HPDE6-E6E7 (cell line): Measurements from ENCODE around the gene EFCAB8.
"Not testable (repeated sequence)": the region's sequence is repeated elsewhere in the genome, so short reads cannot be mapped to it uniquely, and the experiment has no call there.

Experiments
- DNase-seq: peaks from one replicate; pipeline ENCODE4 v3.0.0; 2011; ENCODE audit warnings: missing footprints; ENCODE audit errors: extremely low spot score

Gene EFCAB8

DNA sequence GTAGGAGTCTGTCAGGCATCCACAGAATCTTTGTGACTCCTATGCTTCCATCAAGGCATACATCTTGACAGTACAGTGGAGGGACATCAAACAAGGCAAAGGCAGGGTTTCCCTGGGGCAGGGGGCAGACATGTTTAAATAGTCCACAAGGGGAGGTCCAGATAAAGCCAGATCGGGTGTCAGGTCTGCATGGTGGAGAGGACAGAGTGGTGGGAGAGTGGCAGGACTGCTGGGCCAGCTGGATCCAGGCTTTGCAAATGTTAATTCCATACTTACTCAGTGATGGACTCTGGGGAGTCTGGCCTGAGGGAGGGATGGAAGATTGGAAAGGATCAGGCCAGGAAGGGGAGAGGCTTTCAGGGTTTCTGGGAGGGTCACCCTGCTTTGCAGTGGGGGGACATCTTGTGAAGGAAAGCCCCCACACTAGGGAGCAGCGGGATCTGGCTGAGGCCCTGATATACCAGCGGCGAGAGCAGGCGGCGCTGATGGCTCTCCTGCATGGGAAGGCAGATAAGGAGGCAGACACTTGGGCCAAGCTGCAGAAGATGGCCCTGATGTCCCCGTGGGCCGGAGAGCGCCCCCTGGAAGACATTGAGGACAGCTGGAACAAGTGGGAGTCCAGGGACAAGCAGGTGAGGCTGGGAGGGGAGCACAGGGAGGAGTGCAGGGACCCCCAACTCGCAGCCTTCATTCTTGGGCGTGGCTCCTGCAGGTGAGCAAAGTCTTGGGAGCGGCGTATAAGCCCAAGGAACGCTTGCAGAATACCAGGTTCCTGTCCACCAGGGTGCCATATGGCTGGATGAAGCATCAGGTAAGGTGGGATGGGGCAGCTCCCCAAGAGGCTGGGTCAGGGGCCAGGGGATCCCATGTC, 100.9 kb downstream of the EFCAB8 start:
- DNase-seq = no peak

DNA sequence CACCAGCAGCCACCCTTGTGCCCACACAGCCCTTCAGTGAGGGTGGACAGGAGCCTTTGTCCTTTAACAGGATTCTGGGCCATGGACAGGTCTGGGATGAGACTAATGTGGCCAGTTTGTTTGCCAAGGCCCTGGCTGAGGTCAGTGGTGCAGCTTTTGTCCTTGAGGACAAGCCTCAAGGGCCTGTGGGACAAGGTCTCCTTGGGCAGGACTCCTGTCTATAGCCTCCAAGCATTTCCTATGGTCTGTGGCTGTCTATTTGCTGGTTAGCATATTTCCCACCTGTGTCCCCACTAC, 101.4 kb downstream of the EFCAB8 start:
- DNase-seq = no peak

DNA sequence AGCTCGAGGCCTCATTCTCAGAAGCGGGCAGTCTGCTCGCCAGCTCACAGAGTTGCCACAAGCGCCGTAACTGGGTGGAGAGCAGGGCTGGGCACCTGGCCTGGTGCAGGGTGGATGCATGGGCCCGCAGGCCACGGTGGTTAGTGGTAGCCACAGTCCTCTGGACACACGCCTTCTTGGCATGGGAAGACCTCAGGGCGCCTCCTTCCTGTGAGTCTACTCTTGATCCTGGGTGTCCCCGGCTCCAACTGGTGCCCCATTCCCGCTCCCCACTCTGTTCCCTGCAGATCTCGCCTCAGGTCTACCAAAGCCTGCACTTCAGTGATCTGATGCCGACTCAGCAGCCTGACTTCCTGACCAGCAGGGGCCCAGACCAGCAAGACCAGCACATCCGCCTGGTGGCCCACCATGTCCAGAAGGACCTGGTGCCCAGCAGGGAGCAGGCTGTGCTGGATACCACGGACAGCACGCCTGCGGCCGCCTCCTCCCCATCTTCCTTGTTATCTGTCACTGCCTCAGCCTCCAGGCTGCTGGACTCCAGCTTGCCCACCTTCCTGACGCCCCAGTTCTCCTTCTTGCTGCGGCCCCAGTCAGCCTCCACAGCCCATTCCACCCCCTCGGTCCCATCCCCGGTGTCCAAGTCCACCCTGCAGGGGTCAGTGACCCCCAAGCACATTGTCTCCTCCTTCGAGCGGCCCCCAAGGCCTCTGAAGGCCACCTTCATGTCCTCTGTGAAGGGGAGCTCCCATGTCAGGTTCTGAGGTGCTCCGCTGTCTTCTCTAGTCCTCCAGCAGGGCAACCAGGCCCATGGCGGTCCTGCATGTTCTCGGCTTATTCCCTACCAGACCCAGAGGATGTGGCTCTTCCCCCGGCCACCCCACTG, 102.4 kb downstream of the EFCAB8 start:
- DNase-seq = no peak

DNA sequence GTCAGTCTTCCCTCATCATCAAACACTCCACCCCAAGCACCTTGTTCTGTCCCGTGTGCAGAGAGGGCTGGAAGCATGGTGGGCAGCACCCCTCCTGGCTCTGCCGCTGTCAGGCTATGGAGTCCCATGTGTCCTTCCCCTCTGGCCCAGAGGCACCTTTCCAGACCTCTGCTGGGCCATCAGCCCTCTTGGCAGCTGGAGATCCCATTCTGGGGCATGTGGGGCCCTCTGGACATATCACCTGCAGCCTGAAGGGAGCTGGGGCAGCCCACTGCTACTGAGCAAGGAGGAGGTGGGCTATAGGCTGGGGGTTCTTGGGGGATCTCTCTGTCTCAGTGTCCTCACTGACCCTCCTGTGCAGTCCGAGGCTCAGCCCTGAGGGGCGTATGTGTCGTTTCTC, 103.3 kb downstream of the EFCAB8 start:
- no peak for DNase-seq

DNA sequence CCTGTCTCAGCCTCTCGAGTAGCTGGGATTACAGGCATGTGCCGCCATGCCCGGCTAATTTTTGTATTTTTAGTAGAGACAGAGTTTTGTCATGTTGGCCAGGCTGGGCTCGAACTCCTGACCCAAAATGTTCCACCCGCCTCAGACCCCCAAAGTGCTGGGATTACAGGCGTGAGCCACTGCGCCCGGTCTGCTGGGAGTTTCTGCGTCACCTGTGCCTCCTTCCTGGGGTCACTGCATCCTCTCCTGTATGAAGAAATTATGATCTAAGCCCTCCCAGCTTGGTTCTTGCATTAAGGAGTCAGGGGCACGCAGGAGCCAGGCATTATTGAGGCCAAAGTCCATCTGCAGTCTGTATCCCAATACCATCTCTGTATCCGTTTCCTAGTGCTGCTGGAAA, 103.9 kb downstream of the EFCAB8 start:
- DNase-seq = not testable (repeated sequence)

DNA sequence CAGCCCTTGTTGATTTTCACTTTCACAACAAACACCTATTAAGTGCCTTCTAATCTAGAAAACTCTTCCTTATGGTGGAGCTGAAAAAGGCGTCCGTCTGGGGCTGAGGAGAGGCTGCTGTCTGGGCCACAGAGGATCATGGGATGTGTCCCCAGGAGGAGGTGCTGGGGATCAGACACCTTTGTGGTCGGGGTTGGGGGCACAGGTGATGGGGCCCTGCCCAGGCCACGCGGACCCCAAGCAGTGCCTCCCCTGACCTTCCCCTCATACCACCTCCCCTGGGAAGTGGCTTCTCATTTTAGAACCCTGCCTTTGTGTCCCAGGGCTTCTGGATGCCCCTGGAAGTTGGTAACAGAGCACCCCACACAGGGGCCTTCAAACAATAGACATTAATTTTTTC, 104.5 kb downstream of the EFCAB8 start:
- DNase-seq = no peak

DNA sequence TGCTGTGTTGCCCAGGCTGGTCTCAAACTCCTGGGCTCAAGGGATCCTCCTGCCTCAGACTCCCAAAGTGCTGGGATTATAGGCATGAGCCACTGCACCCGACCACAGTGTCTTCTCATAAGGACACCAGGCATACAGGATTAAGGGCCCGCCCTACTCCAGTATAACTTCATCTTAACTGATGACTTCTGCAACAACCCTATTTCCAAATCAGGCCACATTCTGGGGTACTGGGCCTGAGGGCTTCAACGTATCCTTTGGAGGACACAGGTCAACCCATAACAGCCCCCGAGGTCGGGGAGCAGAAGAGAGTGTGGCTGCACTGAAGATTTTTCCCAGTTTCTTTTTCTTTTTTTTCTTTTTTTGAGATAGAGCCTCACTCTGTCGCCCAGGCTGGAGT, 105.9 kb downstream of the EFCAB8 start:
- DNase-seq = no peak

DNA sequence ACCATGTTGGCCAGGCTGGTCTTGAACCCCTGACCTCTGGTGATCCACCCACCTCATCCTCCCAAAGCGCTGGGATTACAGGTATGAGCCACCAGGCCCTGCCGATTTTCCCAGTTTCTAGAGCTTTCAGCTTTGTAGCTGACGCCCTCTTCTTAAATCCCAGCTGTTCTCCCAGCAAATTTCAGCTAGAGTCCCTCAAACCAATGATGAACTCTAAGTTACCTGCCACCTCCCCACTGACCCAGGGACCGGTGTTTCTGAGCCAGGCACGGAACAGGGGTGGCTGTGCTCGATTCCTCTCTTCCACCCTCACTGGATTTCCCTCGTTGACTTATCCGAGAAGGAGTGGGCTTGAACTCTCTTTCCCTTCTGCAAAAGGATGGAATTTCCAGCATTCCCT, 106.4 kb downstream of the EFCAB8 start:
- no peak for DNase-seq

DNA sequence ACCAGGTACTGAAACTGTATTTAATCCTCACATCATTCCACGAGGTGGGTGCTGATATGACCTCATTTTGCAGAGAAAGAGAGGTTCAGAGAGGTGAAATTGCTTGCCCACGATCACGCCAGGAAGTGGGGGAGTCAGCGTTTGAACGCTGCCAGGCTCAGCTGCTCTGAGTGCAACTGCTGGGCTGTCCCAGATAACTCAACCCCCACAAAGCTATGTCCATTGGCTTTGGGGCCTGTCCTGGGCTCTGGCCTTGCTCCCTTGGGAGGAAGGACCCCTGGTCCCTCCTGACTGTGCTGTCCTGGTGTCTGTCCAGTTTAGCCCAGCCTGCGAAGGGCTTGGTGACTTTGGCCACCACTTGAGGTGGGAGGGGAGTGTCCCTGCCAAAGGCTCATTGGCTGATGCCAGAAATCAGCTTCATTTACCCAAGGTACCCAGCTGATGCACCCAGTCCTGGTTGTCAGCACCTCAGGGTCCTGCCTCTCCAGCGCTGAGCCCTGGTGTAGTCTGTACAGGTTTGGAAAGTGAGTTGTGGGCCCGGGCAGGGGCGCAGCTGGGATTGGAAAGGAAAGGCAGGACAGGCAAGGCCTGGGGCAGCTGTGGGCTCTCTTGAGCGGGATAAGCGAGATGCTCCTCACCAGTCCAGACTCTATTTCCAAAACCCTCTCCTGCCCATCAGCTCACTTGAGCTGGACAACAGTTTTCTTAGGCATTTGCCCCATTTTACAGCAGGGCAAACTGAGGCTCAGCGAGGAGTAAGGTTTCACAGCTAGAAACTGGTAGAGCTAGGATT, 107.1 kb downstream of the EFCAB8 start:
- DNase-seq = no peak

DNA sequence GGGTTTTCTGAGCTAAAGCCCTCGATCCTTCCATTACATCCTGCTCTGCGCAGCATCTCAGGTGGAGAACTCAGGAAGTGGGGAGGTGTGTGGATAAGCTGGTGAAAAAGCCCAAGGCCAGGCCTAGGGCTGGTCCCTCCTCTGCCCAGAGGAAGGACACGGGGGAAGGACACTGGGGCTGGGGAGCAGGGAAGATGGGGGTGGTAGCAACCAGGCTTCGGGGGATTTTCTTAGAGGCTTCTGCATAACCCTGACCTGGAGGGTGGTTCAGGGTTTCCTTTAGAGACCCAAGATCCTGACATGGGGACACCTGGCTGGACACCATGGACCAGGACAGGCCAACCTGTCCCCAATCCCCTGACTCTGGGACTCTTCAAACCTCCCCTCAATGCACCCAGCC, 107.7 kb downstream of the EFCAB8 start:
- no peak for DNase-seq

DNA sequence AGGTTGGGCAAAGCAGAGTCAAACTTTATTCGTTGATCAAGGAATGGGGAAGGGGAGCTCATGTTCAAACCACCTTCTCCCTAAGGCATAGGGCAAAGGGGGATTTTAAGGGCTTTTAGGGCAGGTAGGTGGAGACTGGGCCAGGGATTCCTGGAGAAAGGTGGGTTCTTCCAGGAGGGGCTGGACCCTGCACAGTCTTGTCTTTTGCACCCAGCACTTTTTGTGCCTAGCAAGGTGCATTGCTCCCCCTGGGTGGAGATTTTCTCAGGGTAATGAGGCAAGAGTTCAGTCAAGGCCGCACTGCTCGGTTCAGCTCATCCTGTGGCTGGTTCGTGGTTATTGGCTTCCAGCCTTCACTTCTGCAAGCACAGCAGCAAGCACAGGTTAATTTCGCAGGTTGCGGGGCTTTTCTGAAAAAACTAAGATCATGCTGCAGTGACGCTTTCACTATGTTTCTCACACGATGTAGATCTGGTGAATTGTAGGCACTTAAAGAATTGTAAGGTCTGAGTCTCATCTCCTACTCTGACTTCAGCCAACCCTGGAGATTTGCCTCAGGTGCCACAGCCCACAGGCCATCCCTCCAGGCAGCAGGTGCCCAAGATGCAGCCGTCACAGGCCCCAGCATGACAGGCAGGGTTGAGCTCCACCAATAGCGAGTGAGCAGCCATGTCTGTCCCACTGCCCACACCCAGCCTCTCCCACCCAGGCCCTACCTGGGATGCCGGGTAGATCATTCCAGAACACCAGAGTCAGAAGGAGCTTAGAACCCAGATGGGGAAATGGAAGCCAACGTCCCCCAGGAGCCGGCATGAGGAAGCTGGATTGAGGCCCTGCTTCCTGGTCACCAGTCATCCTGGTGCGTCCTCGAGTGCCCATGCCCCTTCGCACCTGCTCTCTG, 108.4 kb downstream of the EFCAB8 start:
- no peak for DNase-seq

DNA sequence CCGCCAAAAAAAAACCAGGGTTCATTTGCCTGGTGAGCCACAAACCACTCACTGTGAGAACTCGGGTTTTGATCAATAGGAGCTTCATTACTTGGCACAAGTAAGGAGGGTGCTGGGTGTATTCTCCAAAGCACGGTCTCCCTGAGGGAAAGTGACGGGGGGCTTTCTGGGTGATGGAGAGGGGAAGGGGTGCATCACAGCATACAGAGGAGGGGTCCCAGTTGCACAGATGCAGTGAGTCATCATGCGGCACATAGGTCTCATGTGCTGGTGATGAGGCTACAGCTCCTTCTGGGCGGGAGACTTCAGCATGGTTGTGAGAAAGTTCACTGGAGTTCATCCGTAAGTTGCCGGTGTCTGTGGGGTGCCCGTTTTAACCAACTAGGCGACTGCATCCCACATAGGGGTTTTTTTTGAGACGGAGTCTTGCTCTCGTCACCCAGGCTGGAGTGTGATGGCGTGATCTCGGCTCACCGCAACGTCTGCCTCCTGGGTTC, 109.3 kb downstream of the EFCAB8 start:
- DNase-seq = no peak

DNA sequence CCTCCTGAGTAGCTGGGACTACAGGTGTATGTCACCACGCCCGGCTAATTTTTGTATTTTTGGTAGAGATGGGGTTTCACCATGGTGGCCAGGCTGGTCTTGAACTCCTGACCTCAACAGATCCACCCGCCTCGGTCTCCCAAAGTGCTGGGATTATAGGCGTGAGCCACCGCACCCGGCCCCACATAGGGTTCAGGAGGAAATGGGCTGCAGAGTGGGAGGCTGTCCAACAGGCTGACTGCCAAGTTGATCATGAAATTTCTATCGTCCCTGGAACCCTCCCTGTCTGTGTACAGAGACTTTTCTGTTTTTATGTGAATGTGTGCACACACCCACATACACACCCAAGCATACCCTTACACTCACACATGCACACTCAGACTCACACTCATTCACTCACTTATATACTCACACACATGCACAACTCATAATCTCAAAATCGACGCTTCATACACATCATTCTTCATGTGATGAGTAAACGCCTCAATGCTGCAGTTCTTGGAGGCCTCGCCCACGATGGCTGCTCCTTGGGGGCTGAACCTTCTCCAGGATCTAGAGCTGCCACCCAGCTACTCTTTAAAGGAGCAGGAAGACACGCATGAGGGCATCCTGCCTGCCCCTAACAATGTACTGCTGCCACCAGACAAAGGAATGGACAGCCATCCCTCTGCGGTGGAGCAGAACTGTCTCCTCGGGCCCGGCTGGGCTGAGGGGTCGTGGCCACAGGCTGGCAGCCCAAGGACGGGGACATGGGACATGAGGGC, 109.9 kb downstream of the EFCAB8 start:
- DNase-seq = no peak

DNA sequence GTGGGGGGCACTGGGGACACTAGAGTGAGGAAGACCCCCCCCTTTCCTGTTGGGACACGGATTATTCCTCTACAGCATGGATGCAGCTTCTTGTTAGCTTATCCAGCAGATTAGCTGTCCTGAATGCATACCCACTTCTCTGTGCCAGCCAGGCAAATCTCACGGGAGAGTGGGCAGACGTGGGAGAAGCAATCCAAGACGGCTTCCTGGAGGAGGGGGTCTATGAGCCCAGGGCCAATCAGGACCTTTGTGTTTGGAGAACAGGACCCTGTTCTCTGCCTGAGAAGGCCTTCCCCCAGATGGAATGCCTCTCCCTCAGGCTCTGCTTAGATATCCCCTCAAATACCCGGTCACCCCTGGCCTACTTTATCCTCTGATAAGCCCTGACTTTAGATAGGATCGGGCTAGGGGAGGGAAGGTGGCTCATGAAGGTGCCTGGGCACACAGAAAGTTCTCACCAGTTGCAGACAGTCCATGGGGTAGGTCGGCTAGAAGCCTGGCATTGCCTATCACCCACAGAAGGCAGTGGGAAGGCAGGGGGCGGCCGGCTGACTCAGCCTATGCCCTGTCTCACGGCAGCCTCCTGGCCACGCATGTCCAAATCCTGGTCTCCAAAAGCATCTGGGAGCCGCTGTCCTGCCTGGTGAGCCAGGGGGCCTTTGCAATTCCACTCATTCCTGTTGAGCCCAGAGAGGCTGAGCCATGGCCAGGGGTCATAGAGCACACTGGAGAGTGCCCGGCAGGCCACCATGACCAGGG, 110.8 kb downstream of the EFCAB8 start:
- no peak for DNase-seq

DNA sequence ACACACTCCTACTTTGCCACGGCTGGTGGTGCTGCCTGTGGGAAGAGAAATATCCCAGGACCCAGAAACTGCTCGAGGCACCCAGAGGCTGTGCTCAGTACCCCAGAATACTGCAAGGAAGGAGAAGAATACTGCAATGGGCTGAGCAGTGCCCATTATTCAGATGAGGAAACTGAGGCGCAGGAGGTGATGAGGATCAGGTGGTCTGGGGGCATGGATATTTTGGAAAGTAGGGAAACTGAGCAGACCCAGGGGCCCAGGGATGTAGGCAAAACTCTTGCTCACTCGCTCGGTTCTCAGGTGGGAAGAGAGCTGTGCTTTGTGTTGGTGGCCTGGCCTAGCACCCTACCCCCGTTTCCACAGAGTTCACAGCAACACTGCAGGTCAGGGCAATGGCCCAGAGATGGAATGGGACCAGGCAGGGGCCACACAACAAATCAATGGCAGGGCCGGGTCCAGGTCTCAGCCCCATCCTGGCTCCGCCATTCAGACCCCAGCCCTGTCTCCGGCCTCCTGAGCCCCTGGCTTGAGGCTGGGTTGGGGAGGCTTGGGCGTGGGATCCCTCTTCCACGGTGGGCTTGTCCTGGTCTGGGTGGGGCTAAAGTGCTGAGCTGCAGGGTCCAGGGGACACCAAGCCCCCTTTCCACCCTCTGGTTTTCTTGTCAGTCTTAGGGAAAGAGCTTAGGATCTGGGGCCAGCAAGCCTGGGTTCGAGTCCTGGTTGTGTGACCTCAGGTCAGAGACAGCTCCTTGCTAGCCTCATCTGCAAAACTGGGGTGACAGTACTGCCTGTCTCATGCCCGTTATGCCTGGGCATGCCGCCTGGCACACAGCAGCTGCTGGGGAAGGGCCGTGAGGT, 111.6 kb downstream of the EFCAB8 start:
- DNase-seq = no peak

DNA sequence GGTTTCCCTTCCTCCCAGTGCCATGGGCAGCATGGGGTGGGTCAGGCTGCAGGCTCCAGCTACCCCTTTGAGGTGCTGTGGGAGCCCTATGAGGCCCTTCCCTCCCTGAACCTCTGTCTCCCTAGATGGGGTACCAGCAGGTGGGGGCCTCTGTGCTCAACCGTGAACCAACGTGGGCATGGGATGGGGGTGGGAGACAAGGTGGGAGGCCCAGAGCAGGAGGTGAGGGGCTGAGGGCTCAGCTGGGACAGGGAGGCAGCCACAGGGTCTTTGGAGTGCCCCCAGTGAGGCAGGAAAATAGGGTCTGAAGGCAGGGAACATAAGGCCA, 112.2 kb downstream of the EFCAB8 start:
- no peak for DNase-seq

DNA sequence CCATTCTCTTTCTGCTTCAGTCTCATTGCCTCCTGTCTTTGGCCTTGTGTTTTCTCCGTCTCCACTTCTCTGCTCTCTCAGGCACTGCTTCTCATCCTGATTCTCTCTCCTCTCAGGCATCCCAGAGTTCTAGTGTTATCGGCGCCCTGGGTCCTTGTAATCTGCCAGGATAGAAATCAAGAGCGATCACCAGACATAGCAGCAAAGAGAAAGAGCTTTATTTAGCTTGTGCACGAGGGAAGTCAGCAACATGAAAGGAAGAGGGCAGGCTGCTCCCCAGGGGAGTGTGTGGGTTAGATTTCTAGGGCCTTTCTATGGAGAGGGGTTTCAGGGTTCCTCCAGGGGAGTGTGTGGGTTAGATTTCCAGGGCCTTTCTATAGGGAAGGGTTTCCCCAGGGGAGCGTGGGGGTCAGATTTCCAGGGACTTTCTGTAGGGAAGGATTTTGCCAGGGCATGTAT, 113.0 kb downstream of the EFCAB8 start:
- no peak for DNase-seq

DNA sequence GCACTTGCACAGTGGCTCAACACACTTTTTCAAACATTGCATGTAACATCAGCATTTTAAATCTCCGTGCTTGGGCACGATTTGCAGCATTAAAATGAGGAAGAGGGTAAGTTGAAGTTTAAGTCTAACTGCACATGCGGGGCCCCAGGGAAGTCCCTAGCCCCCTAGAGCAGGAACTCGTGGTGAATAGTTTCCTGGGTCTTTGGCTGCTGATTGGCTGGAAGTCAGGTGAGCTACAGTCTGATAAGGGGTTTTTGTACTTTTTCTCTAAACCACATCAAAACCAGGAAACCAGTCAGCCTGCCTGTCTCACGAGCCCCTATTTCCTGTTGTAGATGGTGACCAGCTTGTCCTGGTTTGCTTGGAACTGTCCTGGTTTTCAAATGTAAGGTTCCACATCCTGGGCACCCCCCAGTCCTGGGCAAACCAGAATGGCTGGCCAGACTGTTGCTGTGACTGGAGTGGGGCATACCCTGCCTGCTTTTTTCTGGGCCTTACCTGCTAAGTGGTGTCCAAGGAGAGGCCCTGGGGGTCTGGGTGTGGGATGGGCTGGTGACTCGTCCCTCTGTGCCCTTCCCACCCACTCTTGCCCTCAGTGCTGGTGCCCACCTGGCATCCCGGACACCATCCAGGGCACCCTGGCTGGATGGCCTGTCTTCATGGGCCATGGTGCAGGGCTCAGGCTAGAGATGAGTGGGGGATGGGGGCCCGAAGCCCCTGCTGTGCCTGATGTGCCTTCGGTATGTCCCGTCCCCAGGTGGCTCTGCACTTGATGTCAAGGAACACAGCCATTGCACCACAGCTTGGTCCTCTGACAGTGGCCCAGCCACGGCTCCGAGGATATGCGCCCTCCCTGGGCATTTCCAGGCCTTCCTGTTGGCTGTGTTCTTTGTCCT, 113.7 kb downstream of the EFCAB8 start:
- no peak for DNase-seq
